HepG2 (cell line): ENCODE measurements around the gene VPS13D. TPM values are rescaled to one million over a fixed set of nuclear protein-coding genes. Genes with fewer than 3 reads are reported as not detected.
"Not testable (repeated sequence)": the region's sequence is repeated elsewhere in the genome, so short reads cannot be mapped to it uniquely, and the experiment has no call there.

Source experiments
- ATAC-seq: fragments of 200-7000 bp; cut with Tn5 transposase; 3 replicates; pipeline ENCODE4 v1.9.1; 2020; ENCODE audit warnings: mild to moderate bottlenecking, moderate library complexity
- BruUV-seq: library from RNA; stranded (reverse); fragments of 400-500 nt; replicated peaks from 2 replicates; lab custom pipeline; 2021; lab: Mats Ljungman, UMichigan
- CTCF ChIA-PET: fragments of 300-600 bp; formaldehyde crosslinking; extraction: SDS; loops from one replicate; lab custom pipeline; 2021; ENCODE audit warnings: low total read pairs, inconsistent platforms, low intra/inter-chr PET ratio; lab: Yijun Ruan, JAX
- POLR2A ChIA-PET: fragments of 350-600 bp; sonication (Branson Sonifier 250); formaldehyde crosslinking; loops from one replicate; lab custom pipeline; 2020; ENCODE audit warnings: antibody characterized with exemption, inconsistent platforms; lab: Yijun Ruan, JAX
- DNase-seq: peaks from one replicate; pipeline ENCODE4 v3.0.0-alpha.2; 2015; ENCODE audit warnings: low spot score
- FAIRE-seq: peaks from 3 replicates; lab custom pipeline; 2011; peaks lifted over from hg19 to GRCh38; lab: Jason Lieb, UNC
- H2AFZ ChIP-seq: one replicate; pipeline ENCODE4 v1.6.1; 2011; ENCODE audit warnings: low read length, inconsistent platforms
- H3K27ac ChIP-seq: fragments of 300-600 bp; 3 replicates; pipeline ENCODE4 v1.8.0; 2011; ENCODE audit warnings: mixed run types, mild to moderate bottlenecking, mixed read lengths, low read length, inconsistent platforms; ENCODE audit not compliant: insufficient read depth; ENCODE audit errors: extremely low read length
- H3K27me3 ChIP-seq, 2 experiments: fragments of 200-600 bp in 1 of 2; 2 replicates in 1 of 2; 3 replicates in 1 of 2; pipeline versions ENCODE4 v1.6.0 to v1.8.0; 2011; ENCODE audit warnings: low read length in 2 of 2, mild to moderate bottlenecking in 2 of 2, moderate library complexity in 2 of 2, inconsistent platforms in 1 of 2; ENCODE audit not compliant: insufficient read depth in 2 of 2, control insufficient read depth in 1 of 2
- H3K36me3 ChIP-seq, 2 experiments: fragments of 200-600 bp in 1 of 2; replicated peaks in 1 of 2; 2 replicates in 1 of 2; 3 replicates in 1 of 2; pipeline versions ENCODE4 v1.5.1 to v1.8.0; 2011; ENCODE audit warnings: low read length in 2 of 2, inconsistent platforms in 1 of 2; ENCODE audit not compliant: insufficient read depth in 2 of 2, control insufficient read depth in 1 of 2
- H3K4me1 ChIP-seq: 2 replicates; pipeline ENCODE4 v1.5.1; 2012; ENCODE audit warnings: low read length, inconsistent platforms; ENCODE audit not compliant: insufficient read depth
- H3K4me2 ChIP-seq: 2 replicates; pipeline ENCODE4 v1.6.0; 2011; ENCODE audit warnings: low read depth, low read length, inconsistent platforms
- H3K4me3 ChIP-seq, 3 experiments: fragments of 200-600 bp in 1 of 3; sonication (generic), shearing (Covaris generic) in 1 of 3; replicated peaks in 1 of 3; 2 replicates each; pipeline ENCODE4 v1.5.1; 2011 to 2016; ENCODE audit warnings: low read length in 3 of 3, inconsistent platforms in 2 of 3, low read depth in 2 of 3, mild to moderate bottlenecking in 2 of 3, control low read depth in 1 of 3, mixed read lengths in 1 of 3; ENCODE audit not compliant: insufficient read depth in 1 of 3
- H3K79me2 ChIP-seq: one replicate; pipeline ENCODE4 v1.6.1; 2011; ENCODE audit warnings: low read length, inconsistent platforms; ENCODE audit not compliant: insufficient read depth
- H3K9ac ChIP-seq: 2 replicates; pipeline ENCODE4 v1.6.0; 2011; ENCODE audit warnings: mild to moderate bottlenecking, low read depth, low read length, inconsistent platforms; ENCODE audit not compliant: insufficient read depth
- H3K9me3 ChIP-seq: 2 replicates; pipeline ENCODE4 v1.5.1; 2012; ENCODE audit warnings: mild to moderate bottlenecking, low read length
- H4K20me1 ChIP-seq: 2 replicates; pipeline ENCODE4 v1.6.0; 2011; ENCODE audit warnings: inconsistent platforms, mild to moderate bottlenecking, low read length, moderate library complexity; ENCODE audit not compliant: insufficient read depth
- ATM ChIP-seq: fragments of 450-650 bp; IDR thresholded peaks from 2 replicates; pipeline ENCODE4 v1.7.1; 2017; ENCODE audit warnings: mild to moderate bottlenecking, borderline replicate concordance
- DPF2 ChIP-seq: sonication (generic); formaldehyde crosslinking; IDR thresholded peaks from 2 replicates; pipeline ENCODE4 v1.4.0; 2020; ENCODE audit warnings: mild to moderate bottlenecking, low read depth, missing genetic modification reagents, borderline replicate concordance
- SPEN ChIP-seq: sonication (generic); formaldehyde crosslinking; IDR thresholded peaks from 2 replicates; pipeline ENCODE4 v1.5.1; 2020; ENCODE audit warnings: low read depth, mild to moderate bottlenecking, missing genetic modification reagents
- TEAD3 ChIP-seq: optimal IDR thresholded peaks from 2 replicates; pipeline ENCODE3; 2016; ENCODE audit warnings: borderline replicate concordance
- WIZ ChIP-seq: sonication (generic); formaldehyde crosslinking; IDR thresholded peaks from 2 replicates; pipeline ENCODE4 v1.5.1; 2020; ENCODE audit warnings: mild to moderate bottlenecking, missing genetic modification reagents
- ZBTB38 ChIP-seq: sonication (generic); formaldehyde crosslinking; IDR thresholded peaks from 2 replicates; pipeline ENCODE4 v1.5.1; 2020; ENCODE audit warnings: mild to moderate bottlenecking, missing genetic modification reagents
- ZFP90 ChIP-seq: sonication (generic); formaldehyde crosslinking; IDR thresholded peaks from 2 replicates; pipeline ENCODE4 v1.8.0; 2022; ENCODE audit warnings: missing genetic modification reagents, mild to moderate bottlenecking, inconsistent platforms, borderline replicate concordance
- ZNF101 ChIP-seq: sonication (generic); formaldehyde crosslinking; IDR thresholded peaks from 2 replicates; pipeline ENCODE4 v1.4.0; 2020; ENCODE audit warnings: mild to moderate bottlenecking, low read depth, missing genetic modification reagents, borderline replicate concordance
- ZNF17 ChIP-seq: sonication (generic); formaldehyde crosslinking; IDR thresholded peaks from 2 replicates; pipeline ENCODE4 v1.5.0; 2020; ENCODE audit warnings: mild to moderate bottlenecking, missing genetic modification reagents
- ZNF251 ChIP-seq: sonication (generic); formaldehyde crosslinking; IDR thresholded peaks from 2 replicates; pipeline ENCODE4 v1.9.0; 2021; ENCODE audit warnings: mild to moderate bottlenecking, missing genetic modification reagents
- ZNF34 ChIP-seq: sonication (generic); formaldehyde crosslinking; IDR thresholded peaks from 2 replicates; pipeline ENCODE4 v1.4.0; 2020; ENCODE audit warnings: mild to moderate bottlenecking, missing genetic modification reagents, borderline replicate concordance
- ZNF549 ChIP-seq: sonication (generic); formaldehyde crosslinking; IDR thresholded peaks from 2 replicates; pipeline ENCODE4 v1.5.0; 2020; ENCODE audit warnings: missing genetic modification reagents
- ZNF563 ChIP-seq: sonication (generic); formaldehyde crosslinking; IDR thresholded peaks from 2 replicates; pipeline ENCODE4 v1.8.0; 2022; ENCODE audit warnings: mild to moderate bottlenecking, moderate library complexity, missing genetic modification reagents
- ZNF567 ChIP-seq: sonication (generic); formaldehyde crosslinking; IDR thresholded peaks from 2 replicates; pipeline ENCODE4 v1.8.1; 2023; ENCODE audit warnings: mild to moderate bottlenecking, missing genetic modification reagents, borderline replicate concordance
- ZNF792 ChIP-seq: IDR thresholded peaks from 2 replicates; pipeline ENCODE4 v1.6.1; 2016
- WGBS: methylation state at CpG from one replicate; pipeline ENCODE4 v1.1.6; 2017; ENCODE audit warnings: low lambda C conversion rate; 5-methylcytosine and 5-hydroxymethylcytosine counted together
- in situ Hi-C: cut with HindIII; loops from 2 replicates; pipeline ENCODE4 v1.10.0; 2017; ENCODE audit warnings: low pct_unique_long_range_greater_than_20kb; ENCODE audit not compliant: extremely low pct_ligation_motif_present
- intact Hi-C: fragments of 100-400 bp; cut with micrococcal nuclease; formaldehyde crosslinking; loops from one replicate; pipeline ENCODE4 v1.10.0; 2022; ENCODE audit not compliant: unreplicated experiment
- polyA plus RNA-seq, 8 experiments: library from polyadenylated mRNA; depleted of rRNA in 3 of 8; stranded (reverse) in 7 of 8; unstranded in 1 of 8; fragments of >200 nt; fragmentation: Illumina TruSeq in 4 of 8; extraction: Trizol in 4 of 8; gene quantifications; 2 replicates each; pipeline versions ENCODE4 v1.2.1 to v1.2.3, GENCODE V29; 2011 to 2016; ENCODE audit warnings: low read depth in 4 of 8, missing spikeins in 1 of 8, mixed read lengths in 1 of 8; ENCODE audit not compliant: insufficient read depth in 1 of 8
- total RNA-seq, 5 experiments: library from RNA; depleted of rRNA; stranded (reverse); fragments of >200 nt; fragmentation: Illumina TruSeq; extraction: Trizol; gene quantifications; 2 replicates each; pipeline ENCODE4 v1.2.3, GENCODE V29; 2016; ENCODE audit warnings: low read depth in 1 of 5
- TF ChIP-seq, protein P1 (sequence below): IDR thresholded peaks from 2 replicates; pipeline ENCODE4 v1.6.1; 2016; ENCODE audit warnings: mild to moderate bottlenecking, missing biosample characterization, missing genetic modification reagents

Gene VPS13D
- total and polyA plus RNA-seq, 2 of the 13 experiments (the other 11 are each of a cell fraction or from before 2014, with no cell fraction given), result 8.6 to 13.9 TPM

DNA sequence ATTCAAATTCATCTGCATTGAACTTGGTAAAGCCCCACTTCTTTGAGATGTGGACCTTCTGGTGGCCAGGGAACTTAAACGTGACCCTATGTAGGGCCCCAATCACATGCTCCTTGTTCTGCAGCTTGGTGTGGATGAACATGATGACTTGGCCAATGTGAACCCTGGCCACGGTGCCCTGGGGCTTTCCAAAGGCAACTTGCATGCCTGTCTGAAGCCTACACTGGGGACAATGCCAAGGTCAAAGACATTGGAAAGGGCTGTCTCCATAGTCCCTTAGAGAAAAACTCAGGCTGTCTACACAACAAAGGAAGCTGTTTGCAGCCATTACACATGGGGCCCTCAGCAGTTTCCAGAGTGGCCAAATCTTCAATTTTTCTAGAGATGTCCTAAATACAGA is 8.9 kb upstream of the VPS13D start:
- intact Hi-C loops, result no loop called here
- Histone ChIP-seq H3K36me3 (no peaks in the 10 kb centered on the region), H4K20me1 (no peaks in the 10 kb centered on the region), H3K9me3 (peaks cover 7% of the 10 kb centered on the region; the same call in 1 of the 2 replicates), H3K27me3 (no peaks in the 10 kb centered on the region; a peak in 1 of 5 replicates), H3K79me2 (no peaks in the 10 kb centered on the region), H3K9ac (no peak overlapping the region), H3K4me3 (no peak overlapping the region), H2AFZ (no peak overlapping the region), H3K27ac (no peak overlapping the region), H3K4me2 (no peak overlapping the region), H3K4me1 (peaks cover 8% of the 10 kb centered on the region; the same call in 1 of the 2 replicates)
- WGBS, result 21% methylated on average over 2 of the region's 2 CpGs
- no peak for FAIRE-seq
- ChIA-PET POLR2A (no interaction called here), CTCF (no interaction called here)
- BruUV-seq, result no TSS peak
- no peak for DNase-seq
- in situ Hi-C loops, result no loop called here
- TF ChIP-seq TEAD3 (CRISPR knock-in tag) (no peak), ATM (no peak), ZNF251 (CRISPR knock-in tag) (no peak), ZNF567 (CRISPR knock-in tag) (no peak), DPF2 (CRISPR knock-in tag) (no peak), WIZ (no peak), SPEN (CRISPR knock-in tag) (no peak), ZNF34 (CRISPR knock-in tag) (no peak), ZNF101 (CRISPR knock-in tag) (no peak), ZNF792 (CRISPR knock-in tag) (no peak), ZNF563 (CRISPR knock-in tag) (no peak), ZFP90 (CRISPR knock-in tag) (no peak), ZNF549 (CRISPR knock-in tag) (no peak), ZBTB38 (CRISPR knock-in tag) (no peak), ZNF17 (CRISPR knock-in tag) (no peak)
- TF ChIP-seq, protein P1, sequence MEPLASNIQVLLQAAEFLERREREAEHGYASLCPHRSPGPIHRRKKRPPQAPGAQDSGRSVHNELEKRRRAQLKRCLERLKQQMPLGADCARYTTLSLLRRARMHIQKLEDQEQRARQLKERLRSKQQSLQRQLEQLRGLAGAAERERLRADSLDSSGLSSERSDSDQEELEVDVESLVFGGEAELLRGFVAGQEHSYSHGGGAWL (CRISPR knock-in tag), result no peak
- no peak for ATAC-seq

DNA sequence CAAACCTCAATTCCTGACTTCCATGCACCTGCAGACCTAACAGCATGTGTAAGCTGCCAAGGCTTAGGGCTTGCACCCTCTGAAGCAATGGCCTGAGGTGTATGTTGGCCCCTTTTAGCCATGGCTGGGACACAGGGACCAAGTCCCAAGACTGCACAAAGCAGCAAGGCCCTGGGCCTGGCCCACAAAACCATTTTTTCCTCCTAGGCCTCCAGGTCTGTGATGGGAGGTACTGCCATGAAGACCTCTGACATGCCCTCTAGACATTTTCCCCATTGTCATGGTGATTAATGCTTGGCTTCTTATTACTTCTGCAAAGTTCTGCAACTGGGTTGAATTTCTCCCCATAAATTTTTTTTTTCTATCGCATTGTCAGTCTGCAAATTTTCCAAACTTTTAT is 7.1 kb upstream of the VPS13D start:
- H3K36me3 ChIP-seq, POLR2A ChIA-PET, H3K79me2 ChIP-seq, H3K9ac ChIP-seq, H3K9me3 ChIP-seq, in situ Hi-C loops, H3K4me2 ChIP-seq, H3K4me3 ChIP-seq, intact Hi-C loops, H2AFZ ChIP-seq, H3K27ac ChIP-seq, CTCF ChIA-PET, DNase-seq, ATAC-seq, H4K20me1 ChIP-seq, BruUV-seq, H3K27me3 ChIP-seq, FAIRE-seq: not testable (repeated sequence)
- WGBS, result 100% methylated on average over 1 of the region's 1 CpG
- H3K4me1 ChIP-seq, result peaks cover 17% of the 10 kb centered on the region; the same call in 1 of the 2 replicates
